Neural cell (in vitro differentiated cells): ENCODE measurements around the gene OR51A7.

Experiments
- CTCF ChIP-seq: fragments of 450-650 bp; IDR thresholded peaks from 2 replicates; pipeline ENCODE4 v1.5.1; 2014; ENCODE audit warnings: antibody characterized with exemption, mild to moderate bottlenecking, moderate library complexity; ENCODE audit not compliant: poor library complexity, severe bottlenecking
- MXI1 ChIP-seq: fragments of 450-650 bp; conservative IDR thresholded peaks from 2 replicates; pipeline ENCODE4 v1.6.1; 2014; ENCODE audit warnings: antibody characterized with exemption, mild to moderate bottlenecking; ENCODE audit not compliant: poor library complexity, severe bottlenecking

GRCh38 chr11:4886186-4886585 is 17.4 kb upstream of the OR51A7 start:
- no peak for TF ChIP-seq CTCF
- no peak for TF ChIP-seq MXI1
